Ishikawa (cell line): ENCODE measurements around the gene NMT2.

Experiments
- CEBPB ChIP-seq: IDR thresholded peaks from 2 replicates; pipeline ENCODE4 v1.6.1; 2012
- CREB1 ChIP-seq: IDR thresholded peaks from 2 replicates; pipeline ENCODE4 v1.6.1; 2012; ENCODE audit warnings: low read depth
- EGR1 ChIP-seq: IDR thresholded peaks from 2 replicates; pipeline ENCODE4 v1.6.1; 2012
- EP300 ChIP-seq: IDR thresholded peaks from 2 replicates; pipeline ENCODE4 v1.6.1; 2012; ENCODE audit warnings: borderline replicate concordance
- FOXM1 ChIP-seq: IDR thresholded peaks from 2 replicates; pipeline ENCODE4 v1.6.1; 2012; ENCODE audit warnings: low read depth, borderline replicate concordance
- MAX ChIP-seq: IDR thresholded peaks from 2 replicates; pipeline ENCODE4 v1.6.1; 2012
- NFIC ChIP-seq: IDR thresholded peaks from 2 replicates; pipeline ENCODE4 v1.6.1; 2012
- RAD21 ChIP-seq: IDR thresholded peaks from 2 replicates; pipeline ENCODE4 v1.6.1; 2012; ENCODE audit warnings: low read depth
- REST ChIP-seq: IDR thresholded peaks from 2 replicates; pipeline ENCODE4 v1.6.1; 2012; ENCODE audit warnings: low read depth, mild to moderate bottlenecking
- TAF1 ChIP-seq: IDR thresholded peaks from 2 replicates; pipeline ENCODE4 v1.6.1; 2012; ENCODE audit warnings: low read depth, mild to moderate bottlenecking
- TCF12 ChIP-seq: IDR thresholded peaks from 2 replicates; pipeline ENCODE4 v1.6.1; 2012; ENCODE audit warnings: low read depth
- TEAD4 ChIP-seq: IDR thresholded peaks from 2 replicates; pipeline ENCODE4 v1.6.1; 2012
- USF1 ChIP-seq: IDR thresholded peaks from 2 replicates; pipeline ENCODE4 v1.6.1; 2012
- YY1 ChIP-seq: IDR thresholded peaks from 2 replicates; pipeline ENCODE4 v1.6.1; 2012; ENCODE audit warnings: low read depth
- ZBTB7A ChIP-seq: IDR thresholded peaks from 2 replicates; pipeline ENCODE4 v1.6.1; 2012; ENCODE audit warnings: low read depth

The NMT2 gene

GRCh38 chr10:15140698-15141097 is 27.8 kb downstream of the NMT2 start:
- TF ChIP-seq NFIC (no peak), EGR1 (no peak), MAX (no peak), RAD21 (no peak), CEBPB (no peak), ZBTB7A (no peak)

- no peak for TF ChIP-seq ZBTB7A
- no peak for TF ChIP-seq MAX
- no peak for TF ChIP-seq NFIC
- TF ChIP-seq CEBPB, result no peak
- no peak for TF ChIP-seq EGR1
- no peak for TF ChIP-seq TAF1
- TF ChIP-seq RAD21, result no peak
- TF ChIP-seq TEAD4, result no peak
- TF ChIP-seq CREB1, result no peak
Observed at GRCh38 chr10:15137636-15138035, 30.9 kb downstream of the NMT2 start.

- TF ChIP-seq REST (no peak), CEBPB (no peak), NFIC (no peak), USF1 (no peak), EGR1 (no peak), CREB1 (no peak)
Observed at GRCh38 chr10:15137036-15137359, 31.5 kb downstream of the NMT2 start.

GRCh38 chr10:15136129-15137035 is 32.1 kb downstream of the NMT2 start:
- no peak for TF ChIP-seq NFIC
- no peak for TF ChIP-seq USF1
- TF ChIP-seq EP300, result no peak
- TF ChIP-seq YY1, result no peak
- TF ChIP-seq TCF12, result no peak
- TF ChIP-seq MAX, result no peak
- no peak for TF ChIP-seq RAD21
- no peak for TF ChIP-seq CEBPB
- TF ChIP-seq FOXM1, result no peak
- no peak for TF ChIP-seq REST
- TF ChIP-seq ZBTB7A, result no peak
- TF ChIP-seq CREB1, result no peak
- TF ChIP-seq TAF1, result no peak
- TF ChIP-seq EGR1, result no peak
- no peak for TF ChIP-seq TEAD4

GRCh38 chr10:15131330-15131729 is 37.2 kb downstream of the NMT2 start:
- no peak for TF ChIP-seq TEAD4
- TF ChIP-seq CEBPB, result no peak
- no peak for TF ChIP-seq REST
- no peak for TF ChIP-seq MAX
